ENCODE results near the gene PSG3.
"Not testable (repeated sequence)": the region's sequence is repeated elsewhere in the genome, so short reads cannot be mapped to it uniquely, and the experiment has no call there.

- TF ChIP-seq CTCF, POLR2A (IDR thresholded peaks at IDR 0.05): not testable (repeated sequence)
Observed at GRCh38 chr19:42787766-42788165, 47.5 kb upstream of the PSG3 start.
